Tibial artery (tissue), 4 donors: ENCODE measurements around the gene NSRP1.
"Not testable (repeated sequence)": the region's sequence is repeated elsewhere in the genome, so short reads cannot be mapped to it uniquely, and the experiment has no call there.

ENCODE experiments used
- DNase-seq, 2 donors: peaks; one replicate each; pipeline ENCODE4 v3.0.0-alpha.2; 2019
- H3K27ac ChIP-seq, 2 donors: fragments of 200-600 bp; sonication (generic) in 1 of 2; 1 replicate in 1 of 2; 2 replicates in 1 of 2; pipeline ENCODE4 v1.5.1; 2018 to 2019; ENCODE audit warnings: mild to moderate bottlenecking in 1 of 2
- H3K27me3 ChIP-seq, 2 donors: fragments of 200-600 bp; sonication (generic) in 1 of 2; one replicate each; pipeline versions ENCODE4 v1.5.1 to v1.6.0; 2016 to 2019
- H3K36me3 ChIP-seq, 3 donors: fragments of 200-600 bp; sonication (generic) in 2 of 3; one replicate each; pipeline ENCODE4 v1.5.1; 2016 to 2019; ENCODE audit warnings: mild to moderate bottlenecking in 2 of 3
- H3K4me1 ChIP-seq, 4 donors: fragments of 200-600 bp; sonication (generic) in 2 of 4; 1 replicate in 3 of 4; 2 replicates in 1 of 4; pipeline ENCODE4 v1.5.1; 2016 to 2019
- H3K4me3 ChIP-seq, 2 donors: fragments of 200-600 bp; sonication (generic) in 1 of 2; 1 replicate in 1 of 2; 2 replicates in 1 of 2; pipeline ENCODE4 v1.5.1; 2018 to 2019; ENCODE audit warnings: mild to moderate bottlenecking in 2 of 2
- H3K9me3 ChIP-seq, 3 donors: fragments of 200-600 bp; sonication (generic) in 1 of 3; one replicate each; pipeline ENCODE4 v1.5.1; 2016 to 2019
- CTCF ChIP-seq, 2 experiments: fragments of 200-600 bp in 1 of 2; fragments of 450-650 bp in 1 of 2; IDR thresholded peaks; one replicate each; pipeline ENCODE4 v1.5.1; 2017 to 2019; ENCODE audit warnings: antibody characterized with exemption in 2 of 2, mild to moderate bottlenecking in 1 of 2, moderate library complexity in 1 of 2
- intact Hi-C: fragments of 100-400 bp; cut with DNase I; formaldehyde crosslinking; loops from one replicate; pipeline ENCODE4 v1.15.0; 2023; ENCODE audit warnings: low total_unique reads

Gene NSRP1

GRCh38 chr17:30130121-30130520 is 13.5 kb downstream of the NSRP1 start:
- H3K36me3 ChIP-seq: peaks cover 2 to 55% (median 9%) of the 10 kb centered on the region in 3 donors
- H3K4me3 ChIP-seq: no peak overlapping the region
- intact Hi-C loops: no loop called here

GRCh38 chr17:30132615-30133014 is 16.0 kb downstream of the NSRP1 start:
- intact Hi-C loops: no loop called here

More at GRCh38 chr17:30130121-30130520, 13.5 kb downstream of the NSRP1 start:
- no peak for DNase-seq
- no peak for TF ChIP-seq CTCF (IDR thresholded peaks at IDR 0.05)
- no peaks in the 10 kb centered on the region for H3K9me3 ChIP-seq
- H3K4me1 ChIP-seq: peaks cover 0 to 4% (median 2%) of the 10 kb centered on the region in 4 donors
- no peaks in the 10 kb centered on the region for H3K27me3 ChIP-seq
- H3K27ac ChIP-seq: no peak overlapping the region

GRCh38 chr17:30133197-30133596 is 16.6 kb downstream of the NSRP1 start:
- Histone ChIP-seq H3K4me3 (no peak overlapping the region), H3K36me3 (peaks cover 6 to 45% (median 16%) of the 10 kb centered on the region in 3 donors), H3K27ac (no peak overlapping the region), H3K27me3 (no peaks in the 10 kb centered on the region), H3K9me3 (no peaks in the 10 kb centered on the region), H3K4me1 (no peaks in the 10 kb centered on the region)
- DNase-seq: no peak
- TF ChIP-seq CTCF (IDR thresholded peaks at IDR 0.05): no peak
- intact Hi-C loops: no loop called here

More at GRCh38 chr17:30132615-30133014, 16.0 kb downstream of the NSRP1 start:
- Histone ChIP-seq H3K27me3 (no peaks in the 10 kb centered on the region), H3K36me3 (peaks cover 11 to 51% (median 16%) of the 10 kb centered on the region in 3 donors), H3K4me1 (no peaks in the 10 kb centered on the region), H3K27ac (no peak overlapping the region), H3K4me3 (no peak overlapping the region), H3K9me3 (no peaks in the 10 kb centered on the region)
- no peak for DNase-seq
- no peak for TF ChIP-seq CTCF (IDR thresholded peaks at IDR 0.05)

GRCh38 chr17:30134551-30134950 is 17.9 kb downstream of the NSRP1 start:
- DNase-seq: no peak
- Histone ChIP-seq H3K36me3 (peaks cover 3 to 42% (median 16%) of the 10 kb centered on the region in 3 donors), H3K9me3 (no peaks in the 10 kb centered on the region), H3K4me3 (no peak overlapping the region), H3K27me3 (no peaks in the 10 kb centered on the region), H3K4me1 (no peaks in the 10 kb centered on the region), H3K27ac (no peak overlapping the region)
- intact Hi-C loops: no loop called here
- TF ChIP-seq CTCF (IDR thresholded peaks at IDR 0.05): no peak

GRCh38 chr17:30137158-30137557 is 20.5 kb downstream of the NSRP1 start:
- intact Hi-C loops: no loop called here
- Histone ChIP-seq H3K27ac (no peak overlapping the region), H3K4me3 (no peak overlapping the region), H3K27me3 (no peaks in the 10 kb centered on the region), H3K4me1 (no peaks in the 10 kb centered on the region), H3K36me3 (peaks cover 3 to 33% (median 16%) of the 10 kb centered on the region in 3 donors), H3K9me3 (no peaks in the 10 kb centered on the region)
- TF ChIP-seq CTCF (IDR thresholded peaks at IDR 0.05): no peak
- no peak for DNase-seq

GRCh38 chr17:30147860-30148259 is 31.2 kb downstream of the NSRP1 start:
- H3K9me3 ChIP-seq, H3K27me3 ChIP-seq, DNase-seq, H3K4me3 ChIP-seq, H3K27ac ChIP-seq, intact Hi-C loops, H3K4me1 ChIP-seq, H3K36me3 ChIP-seq: not testable (repeated sequence)
